HCT116 (cell line): ENCODE measurements around the gene RGSL1. TPM values are rescaled to one million over a fixed set of nuclear protein-coding genes. Genes with fewer than 3 reads are reported as not detected.

Experiments
- ATAC-seq: fragments of 200-7000 bp; cut with Tn5 transposase; 2 replicates; pipeline ENCODE4 v1.9.1; 2020; ENCODE audit warnings: mild to moderate bottlenecking, moderate library complexity
- BruUV-seq: library from RNA; stranded (reverse); fragments of 400-500 nt; replicated peaks from 2 replicates; lab custom pipeline; 2021; lab: Mats Ljungman, UMichigan
- CTCF ChIA-PET: fragments of 300-600 bp; sonication (Branson Sonifier 250); formaldehyde crosslinking; loops from one replicate; lab custom pipeline; 2021; ENCODE audit warnings: antibody characterized with exemption; lab: Charles Lee
- POLR2A ChIA-PET: fragments of 300-600, 350-600 bp; sonication (Branson Sonifier 250); formaldehyde crosslinking; loops from one replicate; lab custom pipeline; 2021; ENCODE audit warnings: antibody characterized with exemption; lab: Charles Lee
- RAD21 ChIA-PET, 2 experiments: fragments of 300-600 bp; sonication (Branson Sonifier 250); formaldehyde crosslinking; loops; one replicate each; lab custom pipeline; 2023; ENCODE audit warnings: low total read pairs in 2 of 2; ENCODE audit not compliant: uncharacterized antibody in 2 of 2, unreplicated experiment in 2 of 2, low non-redundant PET in 1 of 2; lab: Charles Lee
- DNase-seq: peaks from one replicate; pipeline ENCODE4 v3.0.0-alpha.2; 2010; ENCODE audit warnings: low read depth, low spot score
- H2AFZ ChIP-seq: fragments of 200-600 bp; shearing (Covaris generic), sonication (generic); 2 replicates; pipeline ENCODE4 v1.6.1; 2017; ENCODE audit warnings: low read depth, mixed run types, mixed read lengths, antibody characterized with exemption, low read length; ENCODE audit not compliant: poor library complexity, severe bottlenecking
- H3K27ac ChIP-seq: 2 replicates; pipeline ENCODE4 v1.5.1; 2012; ENCODE audit warnings: low read depth, low read length
- H3K27me3 ChIP-seq: fragments of 200-600 bp; sonication (generic); 2 replicates; pipeline ENCODE4 v1.6.1; 2016; ENCODE audit warnings: mixed run types, low read length, mixed read lengths; ENCODE audit not compliant: insufficient read depth
- H3K36me3 ChIP-seq, 2 experiments: fragments of 200-500 bp in 1 of 2; fragments of 200-600 bp in 1 of 2; sonication (Bioruptor generic) in 1 of 2; sonication (generic) in 1 of 2; 2 replicates each; pipeline versions ENCODE4 v1.5.1 to v1.6.1; 2014 to 2016; ENCODE audit warnings: low read length in 2 of 2, inconsistent platforms in 1 of 2, mixed read lengths in 1 of 2, mixed run types in 1 of 2; ENCODE audit not compliant: insufficient read depth in 2 of 2, control insufficient read depth in 1 of 2
- H3K4me1 ChIP-seq, 2 experiments: fragments of 200-600 bp in 1 of 2; sonication (generic) in 1 of 2; 2 replicates each; pipeline versions ENCODE4 v1.5.1 to v1.6.1; 2012 to 2017; ENCODE audit warnings: low read length in 2 of 2, inconsistent platforms in 1 of 2, mild to moderate bottlenecking in 1 of 2, mixed read lengths in 1 of 2, mixed run types in 1 of 2, moderate library complexity in 1 of 2; ENCODE audit not compliant: insufficient read depth in 2 of 2, control insufficient read depth in 1 of 2
- H3K4me2 ChIP-seq: fragments of 200-600 bp; sonication (generic); 2 replicates; pipeline ENCODE4 v1.6.1; 2017; ENCODE audit warnings: mixed run types, low read length, mixed read lengths
- H3K4me3 ChIP-seq, 2 experiments: fragments of 200-600 bp in 1 of 2; sonication (generic) in 1 of 2; replicated peaks in 1 of 2; 2 replicates each; pipeline ENCODE4 v1.5.1; 2011 to 2016; ENCODE audit warnings: low read length in 2 of 2, control low read depth in 1 of 2, low read depth in 1 of 2, mild to moderate bottlenecking in 1 of 2, mixed read lengths in 1 of 2, mixed run types in 1 of 2
- H3K79me2 ChIP-seq: fragments of 200-600 bp; sonication (generic); 2 replicates; pipeline ENCODE4 v1.6.1; 2017; ENCODE audit warnings: mild to moderate bottlenecking, mixed run types, low read length, moderate library complexity, mixed read lengths; ENCODE audit not compliant: insufficient read depth
- H3K9ac ChIP-seq: fragments of 200-600 bp; sonication (generic); 2 replicates; pipeline ENCODE4 v1.6.1; 2016; ENCODE audit warnings: low read length, mixed read lengths
- H3K9me2 ChIP-seq: fragments of 200-600 bp; sonication (generic), shearing (Covaris generic); 2 replicates; pipeline ENCODE4 v1.6.1; 2017; ENCODE audit warnings: mixed run types, mild to moderate bottlenecking, moderate library complexity; ENCODE audit not compliant: insufficient read depth
- H3K9me3 ChIP-seq, 2 experiments: fragments of 200-500 bp in 1 of 2; fragments of 200-600 bp in 1 of 2; sonication (Bioruptor generic) in 1 of 2; sonication (generic) in 1 of 2; 2 replicates each; pipeline ENCODE4 v1.6.1; 2014 to 2017; ENCODE audit warnings: low read length in 2 of 2, mixed read lengths in 2 of 2, inconsistent platforms in 1 of 2, low read depth in 1 of 2, mild to moderate bottlenecking in 1 of 2, mixed run types in 1 of 2, moderate library complexity in 1 of 2; ENCODE audit not compliant: control insufficient read depth in 1 of 2, insufficient read depth in 1 of 2
- H4K20me1 ChIP-seq: fragments of 200-600 bp; sonication (generic), shearing (Covaris generic); 2 replicates; pipeline ENCODE4 v1.6.1; 2017; ENCODE audit warnings: mixed run types, mild to moderate bottlenecking, moderate library complexity; ENCODE audit not compliant: insufficient read depth
- EGR1 ChIP-seq: IDR thresholded peaks from 2 replicates; pipeline ENCODE4 v1.6.1; 2012; ENCODE audit warnings: low read depth
- ELF1 ChIP-seq: IDR thresholded peaks from 2 replicates; pipeline ENCODE4 v1.6.1; 2012; ENCODE audit warnings: low read depth, borderline replicate concordance
- JUND ChIP-seq: IDR thresholded peaks from 2 replicates; pipeline ENCODE4 v1.6.1; 2012
- POLR2AphosphoS5 ChIP-seq: IDR thresholded peaks from 2 replicates; pipeline ENCODE4 v1.6.1; 2011; ENCODE audit warnings: mild to moderate bottlenecking, low read depth, low read length, moderate library complexity
- REST ChIP-seq: IDR thresholded peaks from 2 replicates; pipeline ENCODE4 v1.6.1; 2012; ENCODE audit warnings: low read depth
- ZBTB33 ChIP-seq: IDR thresholded peaks from 2 replicates; pipeline ENCODE4 v1.6.1; 2011; ENCODE audit warnings: mild to moderate bottlenecking, low read length, moderate library complexity; ENCODE audit not compliant: insufficient replicate concordance; ENCODE audit errors: extremely low read depth
- ZNF274 ChIP-seq: fragments of 200-500 bp; sonication (Bioruptor generic); IDR thresholded peaks from 2 replicates; pipeline ENCODE4 v1.6.1; 2014; ENCODE audit warnings: mild to moderate bottlenecking, low read depth, low read length, inconsistent platforms
- intact Hi-C: fragments of 100-400 bp; cut with micrococcal nuclease; formaldehyde crosslinking; loops from 2 replicates; pipeline ENCODE4 v1.10.0; 2022
- total RNA-seq: library from RNA; stranded (reverse); gene quantifications from one replicate; pipeline ENCODE4 v1.2.1, GENCODE V29; 2021; ENCODE audit not compliant: unreplicated experiment

Gene RGSL1
- total RNA-seq, 1 experiment from 2014 or later = not detected

DNA sequence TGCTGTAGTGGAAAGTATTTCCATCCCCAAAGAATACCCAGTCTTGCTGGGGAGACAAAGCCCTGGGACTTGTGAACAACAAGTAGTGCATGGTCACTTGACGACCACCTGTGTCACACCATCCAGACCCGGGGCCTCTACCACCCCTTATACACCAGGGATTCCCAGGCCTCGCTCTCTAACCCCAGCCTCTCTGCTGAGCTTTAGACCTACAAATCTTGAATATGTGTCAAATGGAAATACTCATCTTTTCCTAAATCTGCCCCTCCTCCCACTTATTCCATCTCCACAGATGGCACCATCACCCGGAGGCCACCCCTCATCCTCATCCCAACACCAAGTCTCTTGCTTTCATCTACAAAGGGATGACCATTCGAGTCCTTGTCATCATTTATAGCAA is 140.0 kb downstream of the RGSL1 start:
- intact Hi-C loops = no loop called here
- DNase-seq = no peak
- no peaks in the 10 kb centered on the region for H3K79me2 ChIP-seq

More for the DNA sequence above, 140.0 kb downstream of the RGSL1 start:
- Histone ChIP-seq H3K27ac (no peak overlapping the region), H3K9ac (no peak overlapping the region), H4K20me1 (no peaks in the 10 kb centered on the region), H3K4me3 (no peak overlapping the region), H2AFZ (no peak overlapping the region), H3K4me2 (no peak overlapping the region), H3K4me1 (peaks cover 0 to 13% of the 10 kb centered on the region in 2 experiments; a peak in 2 of 4 replicates), H3K27me3 (no peaks in the 10 kb centered on the region), H3K36me3 (no peaks in the 10 kb centered on the region), H3K9me3 (no peaks in the 10 kb centered on the region), H3K9me2 (no peaks in the 10 kb centered on the region)
- no peak for ATAC-seq
- ChIA-PET CTCF (no interaction called here), RAD21 (interaction anchor here in 1 of 2 experiments (0.6 kb wide), 1 partner anchor 177 kb away, joined by 3 read pairs; no protein-coding TSS in a partner anchor), POLR2A (interaction anchor here (1.7 kb wide), 1 partner anchor 8 kb away, joined by 3 read pairs; no protein-coding TSS in a partner anchor)
- TF ChIP-seq ZNF274 (no peak), POLR2AphosphoS5 (no peak), ELF1 (no peak), REST (no peak), JUND (no peak), EGR1 (no peak), ZBTB33 (no peak)
- BruUV-seq = no TSS peak
